ENCODE data around the gene PPM1E.

The PPM1E gene

DNA sequence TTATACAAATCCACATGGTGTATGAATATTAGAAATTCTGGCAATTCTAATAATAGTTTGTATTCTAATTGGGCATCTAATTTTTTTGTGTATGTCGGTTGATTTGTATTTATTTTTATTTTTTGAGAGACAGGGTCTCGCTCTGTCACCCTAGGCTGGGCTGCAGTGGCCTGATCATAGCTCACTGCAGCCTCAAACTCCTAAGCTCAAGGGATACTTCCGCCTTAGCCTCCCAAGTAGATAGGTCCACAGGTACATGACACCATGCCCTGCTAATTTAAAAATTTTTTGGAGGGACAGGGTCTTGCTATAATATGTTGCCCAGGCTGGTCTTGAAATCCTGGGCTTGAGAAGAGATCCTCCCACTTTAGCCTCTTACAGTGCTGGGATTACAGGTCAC, 246.5 kb downstream of the PPM1E start:
- no peak overlapping the region for H3K4me3 ChIP-seq (ENCODE audit: control insufficient read depth, low read depth, low read length)
- DNase-seq (ENCODE audit: low read depth), result no peak
- TF ChIP-seq, protein P1, sequence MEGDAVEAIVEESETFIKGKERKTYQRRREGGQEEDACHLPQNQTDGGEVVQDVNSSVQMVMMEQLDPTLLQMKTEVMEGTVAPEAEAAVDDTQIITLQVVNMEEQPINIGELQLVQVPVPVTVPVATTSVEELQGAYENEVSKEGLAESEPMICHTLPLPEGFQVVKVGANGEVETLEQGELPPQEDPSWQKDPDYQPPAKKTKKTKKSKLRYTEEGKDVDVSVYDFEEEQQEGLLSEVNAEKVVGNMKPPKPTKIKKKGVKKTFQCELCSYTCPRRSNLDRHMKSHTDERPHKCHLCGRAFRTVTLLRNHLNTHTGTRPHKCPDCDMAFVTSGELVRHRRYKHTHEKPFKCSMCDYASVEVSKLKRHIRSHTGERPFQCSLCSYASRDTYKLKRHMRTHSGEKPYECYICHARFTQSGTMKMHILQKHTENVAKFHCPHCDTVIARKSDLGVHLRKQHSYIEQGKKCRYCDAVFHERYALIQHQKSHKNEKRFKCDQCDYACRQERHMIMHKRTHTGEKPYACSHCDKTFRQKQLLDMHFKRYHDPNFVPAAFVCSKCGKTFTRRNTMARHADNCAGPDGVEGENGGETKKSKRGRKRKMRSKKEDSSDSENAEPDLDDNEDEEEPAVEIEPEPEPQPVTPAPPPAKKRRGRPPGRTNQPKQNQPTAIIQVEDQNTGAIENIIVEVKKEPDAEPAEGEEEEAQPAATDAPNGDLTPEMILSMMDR (conservative IDR thresholded peaks at IDR 0.05; ENCODE audit: control insufficient read depth, insufficient read depth, low read depth, low read length), result no peak

DNA sequence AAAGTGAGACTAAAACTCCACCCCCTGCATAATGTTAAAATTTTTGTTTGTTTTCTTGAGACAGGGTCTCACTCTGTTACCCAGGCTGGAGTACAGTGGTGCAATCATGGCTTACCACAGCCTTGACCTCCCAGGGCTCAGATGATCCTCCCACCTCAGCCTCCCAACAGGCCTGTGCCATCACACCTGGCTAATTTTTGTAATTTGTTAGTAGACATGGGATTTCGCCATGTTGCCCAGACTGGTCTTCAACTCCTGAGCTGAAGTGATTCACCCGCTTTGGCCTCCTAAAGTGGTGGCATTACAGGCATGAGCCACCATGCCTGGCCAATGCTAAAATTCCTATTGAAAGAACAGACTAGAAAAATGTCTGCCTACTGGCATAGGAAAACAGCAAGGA, 247.2 kb downstream of the PPM1E start:
- H3K4me3 ChIP-seq (ENCODE audit: control insufficient read depth, low read depth, low read length), result no peak overlapping the region
- TF ChIP-seq, protein P1 (conservative IDR thresholded peaks at IDR 0.05; ENCODE audit: control insufficient read depth, insufficient read depth, low read depth, low read length), result no peak
- DNase-seq (ENCODE audit: low read depth), result no peak

- DNase-seq (ENCODE audit: low read depth), result no peak
- TF ChIP-seq, protein P1 (conservative IDR thresholded peaks at IDR 0.05; ENCODE audit: control insufficient read depth, insufficient read depth, low read depth, low read length), result no peak
- no peak overlapping the region for H3K4me3 ChIP-seq (ENCODE audit: control insufficient read depth, low read depth, low read length)
These were observed 248.2 kb downstream of the PPM1E start for GRCh38 chr17:59003860-59004259.

DNA sequence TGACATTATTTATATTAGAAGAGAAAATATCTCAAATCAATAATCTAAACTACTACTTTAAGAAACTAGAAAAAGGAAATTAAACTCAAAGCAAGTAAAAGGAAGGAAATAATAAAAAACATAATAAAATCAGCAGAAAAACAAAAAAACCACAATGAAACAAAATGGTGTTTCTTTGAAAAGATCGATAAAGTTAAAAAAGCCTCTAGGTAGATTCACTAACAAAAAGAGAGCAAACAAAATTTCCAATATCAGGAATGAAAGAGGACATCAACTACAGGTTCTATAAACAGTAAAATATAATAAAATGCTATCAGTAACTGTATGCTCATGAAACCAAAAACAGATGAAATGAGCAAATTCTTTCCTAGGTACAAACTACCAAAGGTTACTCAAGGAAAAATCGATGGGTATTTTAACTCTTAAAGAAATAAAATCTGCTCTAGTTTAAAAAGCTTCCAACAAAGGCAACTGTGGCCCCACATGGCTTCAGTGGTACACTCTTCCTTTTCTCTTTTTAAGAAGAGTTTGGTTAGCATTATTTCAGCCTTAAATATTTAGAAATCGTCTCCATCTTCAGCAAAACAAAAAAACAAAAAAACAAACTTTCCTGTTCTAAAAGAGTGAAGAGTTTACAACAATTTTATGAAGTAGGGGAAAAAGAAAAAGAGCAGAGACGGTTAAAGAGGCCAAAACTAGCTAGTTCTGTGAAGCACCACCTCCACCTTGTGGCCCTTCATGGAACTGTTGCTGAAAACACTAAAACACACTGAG, 248.9 kb downstream of the PPM1E start:
- TF ChIP-seq, protein P1 (conservative IDR thresholded peaks at IDR 0.05; ENCODE audit: control insufficient read depth, insufficient read depth, low read depth, low read length), result peak; percentile 98
- DNase-seq (ENCODE audit: low read depth), result peak; percentile 68
- H3K4me3 ChIP-seq (ENCODE audit: control insufficient read depth, low read depth, low read length), result no peak overlapping the region

GRCh38 chr17:59007995-59008394, 252.3 kb downstream of the PPM1E start:
- TF ChIP-seq, protein P1 (conservative IDR thresholded peaks at IDR 0.05; ENCODE audit: control insufficient read depth, insufficient read depth, low read depth, low read length), result no peak
- no peak for DNase-seq (ENCODE audit: low read depth)
- H3K4me3 ChIP-seq (ENCODE audit: control insufficient read depth, low read depth, low read length), result no peak overlapping the region

DNA sequence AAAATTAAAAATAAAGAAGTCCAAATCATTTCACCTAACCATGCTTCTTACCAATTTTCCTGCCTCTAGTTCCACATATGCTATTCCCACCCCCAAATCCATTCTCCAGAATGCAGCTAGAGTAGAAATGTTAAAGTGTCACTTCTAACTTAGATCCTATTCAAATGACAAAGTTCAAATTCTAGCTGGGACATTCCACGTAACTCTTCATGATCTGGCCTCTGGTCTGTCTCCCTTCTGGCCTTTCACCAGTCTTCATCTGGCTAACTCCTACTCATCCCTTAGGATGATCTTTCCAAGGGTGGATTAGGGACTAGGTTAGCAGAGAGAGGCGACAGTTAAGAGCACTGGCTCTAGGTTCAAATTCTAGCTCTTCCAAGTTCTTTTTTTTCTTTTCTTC, 253.1 kb downstream of the PPM1E start:
- no peak overlapping the region for H3K4me3 ChIP-seq (ENCODE audit: control insufficient read depth, low read depth, low read length)
- no peak for DNase-seq (ENCODE audit: low read depth)

More for the DNA sequence above, 253.1 kb downstream of the PPM1E start:
- TF ChIP-seq, protein P1 (conservative IDR thresholded peaks at IDR 0.05; ENCODE audit: control insufficient read depth, insufficient read depth, low read depth, low read length), result no peak

Measured in fibroblast of mammary gland (primary cell).